Kidney (tissue), 14 donors: ENCODE measurements around the gene TENM4. TPM values are rescaled to one million over a fixed set of nuclear protein-coding genes. Genes with fewer than 3 reads are reported as not detected.
A peak's percentile ranks its signal among the peaks of the same experiment; 100 is the strongest.

Source experiments
- DNase-seq, 5 donors: peaks; one replicate each; pipeline ENCODE4 v3.0.0-alpha.2; 2013 to 2020
- FAIRE-seq: peaks from 2 replicates; lab custom pipeline; 2012; peaks lifted over from hg19 to GRCh38; lab: Jason Lieb, UNC
- H3K27ac ChIP-seq, 2 donors: one replicate each; pipeline ENCODE4 v1.7.0; 2013; ENCODE audit warnings: low read depth in 2 of 2, low read length in 2 of 2, inconsistent platforms in 1 of 2
- H3K27me3 ChIP-seq: one replicate; pipeline ENCODE4 v1.7.1; 2013; ENCODE audit warnings: low read length, inconsistent platforms; ENCODE audit not compliant: control insufficient read depth, insufficient read depth
- H3K36me3 ChIP-seq, 3 donors: one replicate each; pipeline versions ENCODE4 v1.7.0 to v1.7.1; 2013; ENCODE audit warnings: low read length in 3 of 3, control low read depth in 1 of 3, inconsistent platforms in 1 of 3; ENCODE audit not compliant: insufficient read depth in 3 of 3, control insufficient read depth in 2 of 3
- H3K4me1 ChIP-seq, 3 donors: one replicate each; pipeline versions ENCODE4 v1.7.0 to v1.7.1; 2013; ENCODE audit warnings: low read length in 3 of 3, inconsistent platforms in 1 of 3, low read depth in 1 of 3; ENCODE audit not compliant: control insufficient read depth in 2 of 3, insufficient read depth in 2 of 3
- H3K4me3 ChIP-seq, 3 donors: one replicate each; pipeline versions ENCODE4 v1.7.0 to v1.8.1; 2013; ENCODE audit warnings: low read length in 3 of 3, control low read depth in 1 of 3, inconsistent platforms in 1 of 3
- H3K9ac ChIP-seq, 3 donors: one replicate each; pipeline versions ENCODE4 v1.7.0 to v1.7.1; 2013; ENCODE audit warnings: low read length in 3 of 3, control low read depth in 1 of 3, inconsistent platforms in 1 of 3
- H3K9me3 ChIP-seq, 3 donors: one replicate each; pipeline versions ENCODE4 v1.7.0 to v1.7.1; 2013; ENCODE audit warnings: low read length in 3 of 3, control low read depth in 1 of 3, inconsistent platforms in 1 of 3; ENCODE audit not compliant: control insufficient read depth in 2 of 3, insufficient read depth in 1 of 3
- CTCF ChIP-seq: IDR thresholded peaks from 3 replicates; pipeline ENCODE4 v1.5.1; 2012; ENCODE audit warnings: mild to moderate bottlenecking, moderate library complexity, borderline replicate concordance; ENCODE audit not compliant: insufficient read depth; ENCODE audit errors: extremely low read depth
- intact Hi-C: fragments of 100-400 bp; cut with DNase I; formaldehyde crosslinking; loops from one replicate; pipeline ENCODE4 v1.11.1; 2022
- polyA plus RNA-seq: library from polyadenylated mRNA; stranded (reverse); fragments of 350-450 nt; fragmentation: Illumina TruSeq; extraction: RNeasy Lipid Tissue Mini Kit (QIAGEN cat#74804); gene quantifications from one replicate; pipeline ENCODE4 v1.2.3, GENCODE V29; 2014; ENCODE audit warnings: low read depth, low replicate concordance; ENCODE audit not compliant: insufficient read depth
- total RNA-seq: library from RNA; stranded (reverse); fragmentation: NEBNext Ultra II Directional; extraction: Animal tissue kit (Norgen Biotek cat#: 25700); gene quantifications from one replicate; pipeline ENCODE4 v1.2.1, GENCODE V29; 2021
- donor health status: control.
- donor health status: control.
- donor health status: control.
- donor health status: control.
- donor health status: control.
- donor health status: DM: yes; HTN: yes; CAD: no.
- donor health status: Normal renal cell carcinoma (clear cell type).

The TENM4 gene
- total and polyA plus RNA-seq, 2 donors from 2014 or later, result 0.34 to 31.0 TPM

DNA sequence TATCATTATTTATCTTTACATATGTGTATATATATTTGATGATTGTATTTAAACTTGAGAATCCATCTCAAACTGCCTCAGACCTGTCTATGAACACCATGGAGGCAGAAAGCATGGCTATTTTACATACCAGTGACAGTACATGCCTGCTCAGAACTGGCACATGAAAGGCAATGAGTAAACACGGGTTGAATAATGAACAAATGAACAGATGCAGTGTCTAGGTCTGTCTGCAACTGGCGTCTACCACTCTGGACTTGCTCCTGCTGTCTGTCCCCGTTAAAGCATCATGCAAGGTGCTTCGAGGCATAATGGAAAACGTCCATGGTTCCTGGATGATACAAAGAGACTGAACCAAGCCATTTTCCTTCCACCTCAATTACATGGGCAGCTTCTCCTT is 594.6 kb downstream of the TENM4 start:
- no peak overlapping the region for H3K9ac ChIP-seq
- DNase-seq (no peak), FAIRE-seq (no peak)
- H3K9me3 ChIP-seq, result no peaks in the 10 kb centered on the region
- H3K4me1 ChIP-seq, result no peaks in the 10 kb centered on the region
- no peak for TF ChIP-seq CTCF
- no peaks in the 10 kb centered on the region for H3K27me3 ChIP-seq
- no peak overlapping the region for H3K4me3 ChIP-seq
- no peak overlapping the region for H3K27ac ChIP-seq
- intact Hi-C loops, result no loop called here
- no peaks in the 10 kb centered on the region for H3K36me3 ChIP-seq

DNA sequence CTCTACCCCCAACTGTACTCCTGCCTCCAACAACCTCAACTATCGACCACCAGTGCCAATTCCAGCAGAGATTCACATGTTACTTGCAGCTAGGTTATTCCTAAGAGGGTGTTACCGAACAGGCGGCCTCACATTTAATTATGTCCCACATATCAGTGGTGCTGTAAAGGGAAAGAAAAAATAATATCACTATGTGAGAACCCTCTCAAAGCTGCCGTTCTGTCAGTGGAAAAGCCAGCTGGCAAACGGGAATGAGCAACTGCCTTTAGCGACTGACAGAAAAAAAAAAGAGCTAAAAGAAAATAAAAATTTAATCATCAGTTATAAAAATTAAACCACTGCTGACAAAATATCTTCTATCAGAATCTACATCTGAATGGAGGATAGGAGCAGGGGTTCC is 595.3 kb downstream of the TENM4 start:
- Histone ChIP-seq H3K9me3 (no peaks in the 10 kb centered on the region), H3K36me3 (no peaks in the 10 kb centered on the region)
- no peak for DNase-seq

GRCh38 chr11:78841456-78842060 is 599.3 kb downstream of the TENM4 start:
- no peak for FAIRE-seq
- no peak for TF ChIP-seq CTCF
- peak in 4 of 5 donors; percentile 56 to 69 (median 64) for DNase-seq
- peaks cover 0 to 2% (median 0%) of the 10 kb centered on the region in 3 donors for H3K4me1 ChIP-seq
- H3K9ac ChIP-seq, result no peak overlapping the region
- intact Hi-C loops, result no loop called here
- no peaks in the 10 kb centered on the region for H3K36me3 ChIP-seq
- H3K27me3 ChIP-seq, result no peaks in the 10 kb centered on the region
- no peak overlapping the region for H3K27ac ChIP-seq
- H3K9me3 ChIP-seq, result no peaks in the 10 kb centered on the region
- no peak overlapping the region for H3K4me3 ChIP-seq

More for the DNA sequence above, 595.3 kb downstream of the TENM4 start:
- intact Hi-C loops, result no loop called here
- Histone ChIP-seq H3K4me1 (no peaks in the 10 kb centered on the region), H3K27ac (no peak overlapping the region), H3K4me3 (no peak overlapping the region), H3K27me3 (no peaks in the 10 kb centered on the region), H3K9ac (no peak overlapping the region)
- no peak for TF ChIP-seq CTCF
- no peak for FAIRE-seq

- intact Hi-C loops, result no loop called here
- no peak for TF ChIP-seq CTCF
- DNase-seq (no peak), FAIRE-seq (no peak)
- Histone ChIP-seq H3K9me3 (no peaks in the 10 kb centered on the region), H3K27me3 (no peaks in the 10 kb centered on the region), H3K27ac (no peak overlapping the region), H3K4me1 (peaks cover 0 to 2% (median 0%) of the 10 kb centered on the region in 3 donors), H3K36me3 (no peaks in the 10 kb centered on the region), H3K4me3 (no peak overlapping the region), H3K9ac (no peak overlapping the region)
Observed at GRCh38 chr11:78840623-78841022, 600.2 kb downstream of the TENM4 start.
